ENCODE data around the gene RBM19. TPM values are rescaled to one million over a fixed set of nuclear protein-coding genes. Genes with fewer than 3 reads are reported as not detected.

RBM19 gene
- total and polyA plus RNA-seq, 7 experiments from 2014 or later, result 10.8 to 108 (median 59.0) TPM

DNA sequence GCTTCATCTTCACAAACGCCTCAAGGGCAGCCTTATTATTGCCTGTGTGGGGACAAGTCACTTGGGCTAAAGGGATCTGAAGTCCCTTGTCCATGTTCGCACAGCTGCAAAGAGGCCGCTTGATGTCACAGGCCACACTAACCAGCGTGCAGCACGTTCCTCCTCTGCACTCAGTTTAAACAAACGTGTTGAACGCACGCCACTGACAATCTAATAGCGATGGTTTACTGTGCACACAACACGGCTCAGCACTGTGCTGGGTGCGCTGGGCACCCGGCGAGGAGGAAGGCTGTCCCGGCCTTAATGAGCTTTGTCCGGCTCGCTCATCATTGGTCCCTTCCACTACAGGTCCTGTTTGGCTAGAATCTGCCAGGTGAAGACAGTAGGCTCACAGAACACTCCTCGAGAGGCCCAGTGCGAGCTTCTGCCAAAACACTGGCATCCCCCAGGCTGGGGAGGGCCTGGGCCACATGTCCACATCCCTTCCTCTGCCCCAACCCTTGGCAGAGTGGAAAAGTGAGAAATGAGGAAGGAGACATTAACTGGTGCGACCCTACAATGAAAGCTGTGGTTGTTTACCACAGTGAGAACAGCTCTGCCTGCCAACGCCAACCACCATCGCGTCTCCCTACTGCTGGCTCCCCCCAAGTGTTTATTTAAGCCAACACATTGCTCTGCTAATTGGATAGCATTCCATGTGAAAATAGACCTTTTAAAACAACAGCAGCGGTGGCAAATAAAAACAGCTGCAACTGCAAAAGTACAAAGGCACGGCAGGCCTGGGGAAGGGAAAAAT, 113.2 kb downstream of the RBM19 start:
- H3K27me3 ChIP-seq (ENCODE audit: control insufficient read depth in 2 of 2, insufficient read depth in 2 of 2, low read length in 2 of 2), result no peaks in the 10 kb centered on the region
- Mint-ChIP-seq H3K36me3 (peaks cover 0 to 36% (median 11%) of the 10 kb centered on the region in 5 donors), H3K27me3 (no peaks in the 10 kb centered on the region), H3K4me1 (peaks cover 0 to 5% (median 0%) of the 10 kb centered on the region in 7 donors), H3K27ac (no peak overlapping the region), H3K9me3 (peaks cover 0 to 1% (median 0%) of the 10 kb centered on the region in 11 donors), H3K4me3 (no peak overlapping the region)
- no peak overlapping the region for H3K27ac ChIP-seq (ENCODE audit: low read depth, low read length)
- no peak overlapping the region for H3K4me3 ChIP-seq (ENCODE audit: low read length)
- H3K4me1 ChIP-seq (ENCODE audit: control insufficient read depth in 2 of 2, insufficient read depth in 2 of 2, low read length in 2 of 2), result no peaks in the 10 kb centered on the region
- no peaks in the 10 kb centered on the region for H3K9me3 ChIP-seq (ENCODE audit: control insufficient read depth in 2 of 3, low read length in 3 of 3)
- CTCF ChIA-PET, result interaction anchor here (0.7 kb wide), 1 partner anchor 679 kb away, joined by 3 read pairs; no protein-coding TSS in a partner anchor
- POLR2A ChIA-PET, result no interaction called here
- H3K36me3 ChIP-seq (ENCODE audit: control insufficient read depth in 2 of 3, insufficient read depth in 3 of 3, low read length in 3 of 3), result peaks cover 0 to 93% (median 4%) of the 10 kb centered on the region in 3 experiments
- no peak for DNase-seq
- ATAC-seq, result no peak
- intact Hi-C loops (cut with micrococcal nuclease), result no loop called here

DNA sequence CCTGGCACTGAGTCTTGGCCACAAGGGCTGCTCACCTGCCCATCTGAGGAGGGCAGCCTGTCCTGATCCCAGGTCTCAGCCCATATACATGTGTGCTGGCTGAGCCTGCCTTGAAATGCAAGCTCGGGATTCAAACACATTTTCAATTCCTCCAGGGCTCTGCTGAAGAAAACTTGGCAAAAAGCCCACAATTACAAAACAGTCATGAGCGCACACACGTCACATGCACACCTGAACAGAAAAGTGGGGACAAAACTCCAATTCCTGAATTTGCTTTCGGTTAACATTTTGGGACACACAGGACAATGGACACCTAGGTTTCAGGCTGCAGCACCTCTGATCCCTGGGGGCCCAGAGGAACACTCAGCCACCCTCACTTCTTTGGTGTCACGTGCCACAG, 113.9 kb downstream of the RBM19 start:
- H3K9me3 Mint-ChIP-seq, result peaks cover 0 to 1% (median 0%) of the 10 kb centered on the region in 11 donors
- ATAC-seq, result no peak
- no peak overlapping the region for H3K27ac ChIP-seq (ENCODE audit: low read depth, low read length)
- CTCF ChIA-PET, result no interaction called here
- H3K27ac Mint-ChIP-seq, result no peak overlapping the region
- no peak overlapping the region for H3K4me3 Mint-ChIP-seq
- DNase-seq, result no peak
- no peak overlapping the region for H3K4me3 ChIP-seq (ENCODE audit: low read length)
- intact Hi-C loops (cut with micrococcal nuclease), result no loop called here
- H3K4me1 ChIP-seq (ENCODE audit: control insufficient read depth in 2 of 2, insufficient read depth in 2 of 2, low read length in 2 of 2), result no peaks in the 10 kb centered on the region
- H3K9me3 ChIP-seq (ENCODE audit: control insufficient read depth in 2 of 3, low read length in 3 of 3), result no peaks in the 10 kb centered on the region
- POLR2A ChIA-PET, result no interaction called here
- H3K36me3 Mint-ChIP-seq, result peaks cover 0 to 41% (median 12%) of the 10 kb centered on the region in 5 donors
- no peaks in the 10 kb centered on the region for H3K27me3 ChIP-seq (ENCODE audit: control insufficient read depth in 2 of 2, insufficient read depth in 2 of 2, low read length in 2 of 2)
- H3K36me3 ChIP-seq (ENCODE audit: control insufficient read depth in 2 of 3, insufficient read depth in 3 of 3, low read length in 3 of 3), result peaks cover 0 to 93% (median 4%) of the 10 kb centered on the region in 3 experiments
- no peaks in the 10 kb centered on the region for H3K27me3 Mint-ChIP-seq
- H3K4me1 Mint-ChIP-seq, result peaks cover 0 to 5% (median 0%) of the 10 kb centered on the region in 7 donors

DNA sequence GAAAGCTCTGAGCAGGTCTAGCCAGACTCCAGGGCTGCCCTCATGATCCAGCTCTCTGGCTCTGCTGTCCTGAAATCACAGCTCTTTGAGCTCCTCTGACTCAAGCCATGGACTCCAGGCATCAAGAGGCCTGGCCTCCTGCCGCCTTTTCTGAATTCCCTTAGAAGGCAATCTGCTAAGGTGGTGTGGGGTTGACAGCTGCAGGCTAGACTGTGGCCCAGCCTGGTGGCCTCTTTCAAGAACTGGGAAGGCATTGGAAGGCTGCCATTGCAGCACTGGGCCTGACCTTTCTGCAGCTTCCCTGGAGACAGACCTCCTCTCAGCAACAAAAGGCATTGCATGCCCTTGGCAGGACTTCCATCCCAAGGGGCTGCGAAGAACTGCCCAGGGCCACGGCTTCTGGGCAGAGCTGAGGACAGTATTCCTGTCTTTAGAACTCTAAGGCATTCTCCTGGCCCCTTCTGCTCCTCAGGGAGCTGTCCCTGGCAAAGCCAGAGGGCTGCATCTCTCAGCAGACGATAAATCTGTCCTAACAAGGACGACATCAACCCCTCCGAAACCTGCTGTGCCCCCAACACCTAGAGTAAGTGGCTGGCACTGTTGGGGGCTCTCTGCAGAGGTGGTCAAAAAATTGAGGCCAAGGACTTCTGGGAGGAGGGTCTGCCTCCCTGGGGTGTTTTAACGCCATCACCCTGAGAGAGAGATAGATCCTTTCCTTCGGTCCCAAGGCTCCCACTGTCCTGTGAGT, 115.6 kb downstream of the RBM19 start:
- ATAC-seq (no peak), DNase-seq (no peak)
- Mint-ChIP-seq H3K9me3 (no peaks in the 10 kb centered on the region), H3K27me3 (no peaks in the 10 kb centered on the region), H3K36me3 (peaks cover 0 to 39% (median 7%) of the 10 kb centered on the region in 5 donors), H3K27ac (no peak overlapping the region), H3K4me3 (no peak overlapping the region), H3K4me1 (peaks cover 0 to 1% (median 0%) of the 10 kb centered on the region in 7 donors)
- intact Hi-C loops (cut with micrococcal nuclease), result no loop called here
- H3K4me3 ChIP-seq (ENCODE audit: low read length), result no peak overlapping the region
- no peaks in the 10 kb centered on the region for H3K27me3 ChIP-seq (ENCODE audit: control insufficient read depth in 2 of 2, insufficient read depth in 2 of 2, low read length in 2 of 2)
- H3K4me1 ChIP-seq (ENCODE audit: control insufficient read depth in 2 of 2, insufficient read depth in 2 of 2, low read length in 2 of 2), result no peaks in the 10 kb centered on the region
- CTCF ChIA-PET, result no interaction called here
- POLR2A ChIA-PET, result no interaction called here
- H3K36me3 ChIP-seq (ENCODE audit: control insufficient read depth in 2 of 3, insufficient read depth in 3 of 3, low read length in 3 of 3), result peaks cover 0 to 93% (median 4%) of the 10 kb centered on the region in 3 experiments
- no peak overlapping the region for H3K27ac ChIP-seq (ENCODE audit: low read depth, low read length)
- H3K9me3 ChIP-seq (ENCODE audit: control insufficient read depth in 2 of 3, low read length in 3 of 3), result no peaks in the 10 kb centered on the region

DNA sequence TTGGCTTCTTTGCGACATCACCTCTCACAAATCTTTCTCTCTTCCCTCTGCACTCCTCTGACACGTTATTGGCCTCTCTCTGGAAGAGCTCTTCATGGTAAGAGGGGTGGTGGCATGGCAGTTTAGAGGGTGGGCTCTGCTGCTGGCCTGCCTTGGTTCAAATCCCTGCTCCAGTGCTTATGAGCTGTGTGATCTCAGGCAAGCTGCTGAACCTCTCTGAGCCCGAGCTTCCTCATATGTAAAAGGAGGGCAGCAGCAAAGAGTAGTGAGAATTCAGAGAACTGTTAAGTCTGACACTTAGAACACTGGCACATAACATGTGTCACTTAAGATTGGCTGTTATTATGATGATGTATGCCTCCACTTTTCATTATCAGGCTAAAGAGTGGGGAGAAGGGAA, 118.3 kb downstream of the RBM19 start:
- POLR2A ChIA-PET, result no interaction called here
- CTCF ChIA-PET, result no interaction called here
- Mint-ChIP-seq H3K4me1 (peaks cover 0 to 2% (median 0%) of the 10 kb centered on the region in 7 donors), H3K27me3 (no peaks in the 10 kb centered on the region), H3K4me3 (no peak overlapping the region), H3K27ac (peak overlapping the region in 2 of 9 donors; percentile 10 to 13), H3K36me3 (peaks cover 0 to 33% (median 12%) of the 10 kb centered on the region in 5 donors), H3K9me3 (no peaks in the 10 kb centered on the region)
- H3K4me1 ChIP-seq (ENCODE audit: control insufficient read depth in 2 of 2, insufficient read depth in 2 of 2, low read length in 2 of 2), result no peaks in the 10 kb centered on the region
- H3K4me3 ChIP-seq (ENCODE audit: low read length), result no peak overlapping the region
- no peak overlapping the region for H3K27ac ChIP-seq (ENCODE audit: low read depth, low read length)
- peaks cover 2 to 94% (median 4%) of the 10 kb centered on the region in 3 experiments for H3K36me3 ChIP-seq (ENCODE audit: control insufficient read depth in 2 of 3, insufficient read depth in 3 of 3, low read length in 3 of 3)
- intact Hi-C loops (cut with micrococcal nuclease), result no loop called here
- no peak for ATAC-seq
- no peak for DNase-seq
- no peaks in the 10 kb centered on the region for H3K9me3 ChIP-seq (ENCODE audit: control insufficient read depth in 2 of 3, low read length in 3 of 3)
- H3K27me3 ChIP-seq (ENCODE audit: control insufficient read depth in 2 of 2, insufficient read depth in 2 of 2, low read length in 2 of 2), result no peaks in the 10 kb centered on the region

DNA sequence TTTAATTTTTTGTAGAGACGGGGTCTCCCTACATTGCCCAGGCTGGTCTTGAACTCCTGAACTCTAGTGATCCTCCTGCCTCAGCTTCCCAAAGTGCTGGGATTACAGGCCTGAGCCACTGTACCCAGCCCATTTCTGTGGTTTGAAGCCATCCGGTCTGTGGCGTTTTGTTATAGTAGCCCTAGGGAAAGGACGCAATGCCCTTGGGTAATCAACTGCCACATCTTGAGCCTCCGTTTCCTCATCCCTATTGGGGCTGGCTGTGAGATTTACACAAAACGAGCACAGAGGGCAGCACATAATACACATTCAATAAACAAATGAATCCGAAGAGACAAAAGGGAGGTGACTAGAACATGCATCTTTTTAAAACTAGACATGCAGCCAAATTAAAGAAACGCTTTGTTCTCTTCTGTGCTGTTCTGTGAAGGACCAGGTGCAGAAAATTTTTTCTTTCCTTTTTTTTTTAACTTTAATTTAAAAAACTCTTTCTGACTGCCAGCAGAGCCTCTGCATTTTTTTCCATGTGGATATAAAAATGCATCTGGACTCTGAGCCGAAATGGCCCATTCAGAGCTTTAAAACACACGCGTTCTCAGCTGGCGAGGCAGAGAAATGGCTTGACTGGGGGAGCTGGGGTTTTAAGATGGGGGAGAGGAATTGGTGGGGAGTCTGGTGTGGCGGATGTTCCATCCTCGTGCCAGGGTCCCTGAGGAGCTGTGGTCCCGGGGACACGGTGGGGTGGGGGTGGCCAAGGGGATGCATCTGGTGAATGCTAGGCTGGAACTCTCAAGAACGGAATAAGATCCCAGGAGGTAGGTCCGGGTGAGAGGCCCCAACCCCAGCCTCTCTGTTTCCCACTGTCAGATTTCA, 119.0 kb downstream of the RBM19 start:
- Mint-ChIP-seq H3K9me3 (no peaks in the 10 kb centered on the region), H3K27me3 (no peaks in the 10 kb centered on the region), H3K4me3 (no peak overlapping the region), H3K36me3 (peaks cover 0 to 38% (median 17%) of the 10 kb centered on the region in 5 donors), H3K4me1 (peaks cover 0 to 2% (median 0%) of the 10 kb centered on the region in 7 donors), H3K27ac (peak overlapping the region in 1 of 9 donors; percentile 10)
- H3K4me3 ChIP-seq (ENCODE audit: low read length), result no peak overlapping the region
- no peak for ATAC-seq
- peaks cover 4 to 94% (median 4%) of the 10 kb centered on the region in 3 experiments for H3K36me3 ChIP-seq (ENCODE audit: control insufficient read depth in 2 of 3, insufficient read depth in 3 of 3, low read length in 3 of 3)
- H3K27me3 ChIP-seq (ENCODE audit: control insufficient read depth in 2 of 2, insufficient read depth in 2 of 2, low read length in 2 of 2), result no peaks in the 10 kb centered on the region
- ChIA-PET POLR2A (no interaction called here), CTCF (no interaction called here)
- no peaks in the 10 kb centered on the region for H3K4me1 ChIP-seq (ENCODE audit: control insufficient read depth in 2 of 2, insufficient read depth in 2 of 2, low read length in 2 of 2)
- intact Hi-C loops (cut with micrococcal nuclease), result no loop called here
- H3K27ac ChIP-seq (ENCODE audit: low read depth, low read length), result no peak overlapping the region
- DNase-seq, result no peak
- H3K9me3 ChIP-seq (ENCODE audit: control insufficient read depth in 2 of 3, low read length in 3 of 3), result no peaks in the 10 kb centered on the region

DNA sequence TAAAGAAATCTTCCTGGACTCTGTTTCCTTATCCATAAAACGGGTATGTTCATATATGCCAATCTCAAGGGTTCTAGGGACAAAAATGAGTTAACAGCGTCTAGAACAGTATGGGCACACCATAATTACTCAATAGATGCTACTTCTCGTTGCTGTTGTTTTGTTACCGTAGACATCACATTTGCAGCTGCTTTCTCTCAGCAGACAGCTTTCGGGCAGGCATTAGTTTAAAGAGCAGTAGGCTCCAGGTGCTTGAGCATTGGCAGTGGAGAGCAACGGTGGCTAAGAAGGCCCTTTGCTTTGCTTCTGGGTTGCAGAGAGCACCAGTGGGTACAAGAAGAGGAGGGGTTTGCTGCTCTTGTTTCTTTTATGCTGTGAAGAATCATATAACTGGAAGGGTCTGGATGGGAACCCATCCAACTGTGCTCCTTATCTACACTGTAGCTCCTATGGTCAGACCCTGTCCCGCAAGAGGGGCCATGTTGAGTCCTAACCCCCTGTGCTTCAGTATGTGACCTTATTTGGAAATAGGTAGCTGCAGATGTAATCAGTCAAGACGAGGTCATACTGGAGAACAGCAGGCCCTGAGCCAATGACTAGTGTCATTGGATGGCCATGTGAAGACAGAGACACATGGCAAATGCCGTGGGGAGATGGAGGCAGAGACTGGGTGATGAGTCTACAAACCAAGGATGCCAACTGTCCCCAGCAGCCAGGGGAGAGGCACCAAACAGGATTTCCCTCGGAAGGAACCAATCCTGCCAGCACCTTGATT, 120.0 kb downstream of the RBM19 start:
- peaks cover 0 to 2% (median 0%) of the 10 kb centered on the region in 7 donors for H3K4me1 Mint-ChIP-seq
- H3K36me3 ChIP-seq (ENCODE audit: control insufficient read depth in 2 of 3, insufficient read depth in 3 of 3, low read length in 3 of 3), result peaks cover 4 to 91% (median 4%) of the 10 kb centered on the region in 3 experiments
- H3K4me1 ChIP-seq (ENCODE audit: control insufficient read depth in 2 of 2, insufficient read depth in 2 of 2, low read length in 2 of 2), result no peaks in the 10 kb centered on the region
- no peaks in the 10 kb centered on the region for H3K9me3 ChIP-seq (ENCODE audit: control insufficient read depth in 2 of 3, low read length in 3 of 3)
- intact Hi-C loops (cut with micrococcal nuclease), result no loop called here
- H3K4me3 Mint-ChIP-seq, result no peak overlapping the region
- H3K27ac Mint-ChIP-seq, result peak overlapping the region in 1 of 9 donors; percentile 4
- H3K27ac ChIP-seq (ENCODE audit: low read depth, low read length), result no peak overlapping the region
- H3K9me3 Mint-ChIP-seq, result no peaks in the 10 kb centered on the region
- H3K36me3 Mint-ChIP-seq, result peaks cover 0 to 38% (median 17%) of the 10 kb centered on the region in 5 donors
- DNase-seq, result no peak
- ATAC-seq, result no peak
- ChIA-PET POLR2A (interaction anchor here (0.6 kb wide), 1 partner anchor 461 kb away, joined by 3 read pairs; no protein-coding TSS in a partner anchor), CTCF (no interaction called here)
- H3K4me3 ChIP-seq (ENCODE audit: low read length), result no peak overlapping the region
- no peaks in the 10 kb centered on the region for H3K27me3 ChIP-seq (ENCODE audit: control insufficient read depth in 2 of 2, insufficient read depth in 2 of 2, low read length in 2 of 2)
- H3K27me3 Mint-ChIP-seq, result no peaks in the 10 kb centered on the region

All from naive thymus-derived CD4-positive, alpha-beta T cell (primary cell).